H1 (cell line): ENCODE measurements around the gene ZCCHC18. TPM values are rescaled to one million over a fixed set of nuclear protein-coding genes. Genes with fewer than 3 reads are reported as not detected.

Source experiments
- CTCF ChIA-PET: fragments of 300-600 bp; sonication (Branson Sonifier 250); formaldehyde crosslinking; loops from one replicate; lab custom pipeline; 2021; ENCODE audit not compliant: partially characterized antibody; lab: Charles Lee
- POLR2A ChIA-PET: fragments of 300-600 bp; sonication (Branson Sonifier 250); formaldehyde crosslinking; loops from one replicate; lab custom pipeline; 2021; ENCODE audit warnings: inconsistent platforms; ENCODE audit not compliant: partially characterized antibody; lab: Charles Lee
- DNase-seq, 2 experiments: peaks; one replicate each; pipeline versions ENCODE4 v3.0.0 to v3.0.0-alpha.2; 2010 to 2022; ENCODE audit warnings: low spot score in 2 of 2, low read depth in 1 of 2, mixed read lengths in 1 of 2
- FAIRE-seq: peaks from 2 replicates; lab custom pipeline; 2011; peaks lifted over from hg19 to GRCh38; lab: Jason Lieb, UNC
- H2AFZ ChIP-seq: 2 replicates; pipeline ENCODE4 v1.8.1; 2012; ENCODE audit warnings: low read length, inconsistent platforms
- H2AK5ac ChIP-seq: 2 replicates; pipeline ENCODE4 v1.6.1; 2013; ENCODE audit warnings: low read depth, low read length
- H2BK120ac ChIP-seq: replicated peaks from 2 replicates; pipeline ENCODE3; 2013; ENCODE audit warnings: low read depth, low read length, inconsistent platforms
- H2BK12ac ChIP-seq: 2 replicates; pipeline ENCODE4 v1.6.1; 2013; ENCODE audit warnings: low read depth, low read length
- H2BK15ac ChIP-seq: 2 replicates; pipeline ENCODE4 v1.6.1; 2013; ENCODE audit warnings: low read length
- H2BK20ac ChIP-seq: 2 replicates; pipeline ENCODE4 v1.6.1; 2013; ENCODE audit warnings: low read length
- H2BK5ac ChIP-seq: 2 replicates; pipeline ENCODE4 v1.6.1; 2013; ENCODE audit warnings: low read depth, low read length
- H3K14ac ChIP-seq: 2 replicates; pipeline ENCODE4 v1.6.1; 2013; ENCODE audit warnings: inconsistent platforms; ENCODE audit not compliant: insufficient read length
- H3K18ac ChIP-seq: 2 replicates; pipeline ENCODE4 v1.6.1; 2013; ENCODE audit warnings: low read length; ENCODE audit errors: extremely low read depth
- H3K23ac ChIP-seq: 2 replicates; pipeline ENCODE4 v1.6.1; 2013; ENCODE audit warnings: inconsistent platforms; ENCODE audit not compliant: insufficient read length
- H3K23me2 ChIP-seq: 2 replicates; pipeline ENCODE4 v1.6.1; 2013; ENCODE audit warnings: low read depth, low read length
- H3K27ac ChIP-seq: 2 replicates; pipeline ENCODE4 v1.6.1; 2011; ENCODE audit warnings: low read depth, low read length, inconsistent platforms
- H3K27me3 ChIP-seq, 4 experiments: replicated peaks in 1 of 4; 1 replicate in 1 of 4; 2 replicates in 3 of 4; pipeline versions ENCODE4 v1.6.1 to v1.8.1; 2011 to 2013; ENCODE audit warnings: low read length in 3 of 4, mild to moderate bottlenecking in 3 of 4, inconsistent platforms in 2 of 4, mixed read lengths in 2 of 4, moderate library complexity in 1 of 4; ENCODE audit not compliant: control insufficient read depth in 3 of 4, insufficient read depth in 3 of 4; ENCODE audit errors: extremely low read depth in 1 of 4
- H3K36me3 ChIP-seq, 4 experiments: 2 replicates each; pipeline versions ENCODE4 v1.6.1 to v1.8.1; 2011 to 2013; ENCODE audit warnings: mild to moderate bottlenecking in 4 of 4, low read length in 3 of 4, moderate library complexity in 2 of 4, control low read depth in 1 of 4, inconsistent platforms in 1 of 4; ENCODE audit not compliant: insufficient read depth in 4 of 4, control insufficient read depth in 2 of 4
- H3K4ac ChIP-seq: replicated peaks from 2 replicates; pipeline ENCODE3; 2013; ENCODE audit warnings: low read length, low read depth, mixed read lengths, inconsistent platforms; ENCODE audit not compliant: insufficient read length
- H3K4me1 ChIP-seq, 4 experiments: replicated peaks in 1 of 4; 1 replicate in 1 of 4; 2 replicates in 3 of 4; pipeline versions ENCODE4 v1.6.1 to v1.8.1; 2011 to 2013; ENCODE audit warnings: low read length in 3 of 4, inconsistent platforms in 2 of 4, mixed read lengths in 1 of 4; ENCODE audit not compliant: insufficient read depth in 4 of 4, control insufficient read depth in 3 of 4
- H3K4me2 ChIP-seq, 2 experiments: 2 replicates each; pipeline versions ENCODE4 v1.6.1 to v1.8.1; 2011 to 2013; ENCODE audit warnings: low read depth in 2 of 2, low read length in 2 of 2, control low read depth in 1 of 2, inconsistent platforms in 1 of 2, mild to moderate bottlenecking in 1 of 2; ENCODE audit not compliant: insufficient read depth in 1 of 2
- H3K4me3 ChIP-seq, 4 experiments: fragments of 200-600, 300-600 bp in 1 of 4; sonication (generic), shearing (Covaris generic), sonication (Bioruptor Twin) in 1 of 4; 2 replicates each; pipeline versions ENCODE4 v1.5.1 to v1.8.1; 2011 to 2016; ENCODE audit warnings: low read length in 4 of 4, low read depth in 3 of 4, control low read depth in 2 of 4, inconsistent platforms in 2 of 4, mild to moderate bottlenecking in 2 of 4, mixed read lengths in 1 of 4, moderate library complexity in 1 of 4; ENCODE audit not compliant: insufficient read depth in 2 of 4; ENCODE audit errors: extremely low read depth in 1 of 4
- H3K56ac ChIP-seq: replicated peaks from 2 replicates; pipeline ENCODE3; 2013; ENCODE audit warnings: low read depth, mild to moderate bottlenecking, mixed read lengths, low read length, inconsistent platforms; ENCODE audit not compliant: insufficient read length
- H3K79me1 ChIP-seq: 2 replicates; pipeline ENCODE4 v1.6.1; 2013; ENCODE audit warnings: low read depth, low read length, control low read depth
- H3K79me2 ChIP-seq, 2 experiments: 2 replicates each; pipeline versions ENCODE4 v1.6.1 to v1.8.1; 2012 to 2013; ENCODE audit warnings: low read length in 2 of 2, mild to moderate bottlenecking in 2 of 2, inconsistent platforms in 1 of 2; ENCODE audit not compliant: insufficient read depth in 2 of 2, control insufficient read depth in 1 of 2
- H3K9ac ChIP-seq, 4 experiments: replicated peaks in 1 of 4; 1 replicate in 1 of 4; 2 replicates in 3 of 4; pipeline versions ENCODE4 v1.6.1 to v1.8.1; 2011 to 2013; ENCODE audit warnings: low read depth in 3 of 4, low read length in 3 of 4, control low read depth in 2 of 4, mild to moderate bottlenecking in 2 of 4, moderate library complexity in 2 of 4, inconsistent platforms in 1 of 4; ENCODE audit errors: extremely low read depth in 1 of 4
- H3K9me3 ChIP-seq, 2 experiments: 2 replicates each; pipeline versions ENCODE4 v1.6.1 to v1.8.1; 2012 to 2013; ENCODE audit warnings: mild to moderate bottlenecking in 2 of 2, moderate library complexity in 2 of 2, control low read depth in 1 of 2, inconsistent platforms in 1 of 2, low read depth in 1 of 2, low read length in 1 of 2, mixed read lengths in 1 of 2; ENCODE audit not compliant: insufficient read depth in 2 of 2
- H4K20me1 ChIP-seq, 2 experiments: replicated peaks in 1 of 2; 2 replicates each; pipeline versions ENCODE3 to v1.8.1; 2011 to 2013; ENCODE audit warnings: inconsistent platforms in 2 of 2, low read length in 2 of 2, mild to moderate bottlenecking in 1 of 2; ENCODE audit not compliant: insufficient read depth in 2 of 2, control insufficient read depth in 1 of 2
- H4K5ac ChIP-seq: 2 replicates; pipeline ENCODE4 v1.6.1; 2013; ENCODE audit warnings: low read length, low read depth, mixed read lengths, inconsistent platforms; ENCODE audit not compliant: insufficient read length
- H4K8ac ChIP-seq: 2 replicates; pipeline ENCODE4 v1.8.0; 2013; ENCODE audit warnings: mild to moderate bottlenecking, moderate library complexity, low read length, inconsistent platforms; ENCODE audit not compliant: insufficient read depth; ENCODE audit errors: extremely low read depth
- H4K91ac ChIP-seq: replicated peaks from 2 replicates; pipeline ENCODE3; 2013; ENCODE audit warnings: low read length, mixed read lengths, inconsistent platforms; ENCODE audit not compliant: insufficient read length
- BACH1 ChIP-seq: IDR thresholded peaks from 2 replicates; pipeline ENCODE4 v1.6.1; 2012; ENCODE audit warnings: low read length, improper control_type of control experiment
- CHD2 ChIP-seq: IDR thresholded peaks from 2 replicates; pipeline ENCODE4 v1.6.1; 2012; ENCODE audit warnings: low read length, improper control_type of control experiment
- RFX5 ChIP-seq: IDR thresholded peaks from 2 replicates; pipeline ENCODE4 v1.6.1; 2011; ENCODE audit warnings: low read depth, low read length, improper control_type of control experiment, borderline replicate concordance
- SP1 ChIP-seq: IDR thresholded peaks from 2 replicates; pipeline ENCODE4 v1.6.1; 2011; ENCODE audit warnings: low read depth, low read length
- WGBS, 2 experiments: shearing (Covaris generic) in 1 of 2; methylation state at CpG; one replicate each; pipeline versions ENCODE4 v1.1.6 to v1.1.7; 2013 to 2015; ENCODE audit warnings: low lambda C conversion rate in 2 of 2, mixed read lengths in 2 of 2, inconsistent platforms in 1 of 2, low coverage in 1 of 2, missing lambda C conversion rate in 1 of 2; ENCODE audit not compliant: insufficient replicate concordance in 2 of 2, insufficient coverage in 1 of 2, insufficient read length in 1 of 2; ENCODE audit errors: extremely low coverage in 1 of 2, missing lambda C conversion rate in 1 of 2; 5-methylcytosine and 5-hydroxymethylcytosine counted together
- polyA plus RNA-seq, 7 experiments: library from polyadenylated mRNA; depleted of rRNA in 3 of 7; stranded (reverse) in 5 of 7; unstranded in 2 of 7; fragments of >200 nt in 5 of 7; fragments of 200-250 nt in 2 of 7; gene quantifications; 1 replicate in 5 of 7; 2 replicates in 1 of 7; 4 replicates in 1 of 7; pipeline versions ENCODE4 v1.2.1 to v1.2.3, GENCODE V29; 2011 to 2013; ENCODE audit warnings: missing spikeins in 2 of 7, mixed read lengths in 2 of 7
- total RNA-seq: library from RNA; stranded (reverse); fragmentation: NEBNext Ultra II Directional; extraction: Animal tissue kit (Norgen Biotek cat#: 25700); gene quantifications from 2 replicates; pipeline ENCODE4 v1.2.1, GENCODE V29; 2021
- TF ChIP-seq, protein P1 (sequence below): IDR thresholded peaks from 2 replicates; pipeline ENCODE4 v1.6.1; 2012; ENCODE audit warnings: inconsistent platforms
- TF ChIP-seq, protein P2 (sequence below): IDR thresholded peaks from 2 replicates; pipeline ENCODE4 v1.6.1; 2012; ENCODE audit warnings: inconsistent platforms

Gene ZCCHC18
- total and polyA plus RNA-seq, 2 of the 8 experiments (the other 6 are each of a cell fraction or from before 2014, with no cell fraction given), result 3.7 to 8.8 TPM

DNA sequence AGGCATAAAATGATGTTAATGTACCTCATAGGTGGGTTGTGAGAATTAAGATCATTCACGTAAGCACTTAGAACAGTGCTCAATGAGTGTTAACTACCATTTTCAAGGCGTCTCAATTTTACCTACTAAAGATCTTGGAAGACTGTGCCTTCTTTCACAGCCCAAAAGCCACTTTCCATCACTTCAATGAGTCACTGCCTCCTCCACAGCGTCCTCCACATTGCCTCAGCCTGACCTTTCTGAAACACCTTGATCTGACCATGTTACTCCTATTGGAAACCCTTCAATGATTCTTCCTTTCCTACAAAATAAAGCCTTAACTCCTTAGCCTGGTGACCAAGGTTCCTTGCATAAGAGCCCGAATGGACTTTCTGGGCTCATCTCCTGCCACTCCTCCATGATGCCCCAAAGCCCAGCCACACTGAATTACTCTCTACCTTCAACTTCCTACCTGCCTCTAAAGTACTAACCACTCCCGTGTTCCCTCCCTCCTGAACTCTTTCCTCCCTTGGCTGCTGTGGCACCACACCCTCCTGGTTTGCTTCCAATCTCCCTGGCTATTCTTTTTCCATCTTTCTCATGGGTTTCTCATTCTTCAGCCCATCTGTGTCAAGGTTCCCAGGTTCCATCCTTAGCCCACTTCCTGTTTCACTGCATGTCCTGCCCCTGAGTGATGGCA, 22.4 kb downstream of the ZCCHC18 start:
- Histone ChIP-seq H2AK5ac (no peak overlapping the region), H3K4ac (no peak overlapping the region), H3K27ac (no peak overlapping the region), H3K4me2 (no peak overlapping the region), H2BK20ac (no peak overlapping the region), H4K5ac (no peak overlapping the region), H3K14ac (no peak overlapping the region), H4K91ac (no peak overlapping the region), H2BK12ac (no peak overlapping the region), H3K4me3 (no peak overlapping the region), H3K79me1 (no peaks in the 10 kb centered on the region), H3K9me3 (no peaks in the 10 kb centered on the region), H2BK15ac (no peak overlapping the region), H2BK120ac (no peak overlapping the region), H3K9ac (no peak overlapping the region), H4K8ac (no peak overlapping the region), H3K56ac (no peak overlapping the region), H3K79me2 (no peaks in the 10 kb centered on the region), H2AFZ (no peak overlapping the region), H3K36me3 (no peaks in the 10 kb centered on the region), H2BK5ac (no peak overlapping the region), H3K23me2 (0 out of 2 replicates have a peak, but pooled peaks cover 2% of the 10 kb centered on the region), H3K27me3 (no peaks in the 10 kb centered on the region), H3K23ac (no peak overlapping the region), H4K20me1 (no peaks in the 10 kb centered on the region), H3K4me1 (no peaks in the 10 kb centered on the region), H3K18ac (no peak overlapping the region)
- ChIA-PET CTCF (no interaction called here), POLR2A (no interaction called here)
- FAIRE-seq (no peak), DNase-seq (no peak)
- WGBS, 2 experiments, result 82% methylated on average over 5 of the region's 5 CpGs; no CpG with 5 or more reads in 1 of the 2 experiments
- TF ChIP-seq CHD2 (no peak), SP1 (no peak), BACH1 (no peak), RFX5 (no peak)
- TF ChIP-seq, protein P1, sequence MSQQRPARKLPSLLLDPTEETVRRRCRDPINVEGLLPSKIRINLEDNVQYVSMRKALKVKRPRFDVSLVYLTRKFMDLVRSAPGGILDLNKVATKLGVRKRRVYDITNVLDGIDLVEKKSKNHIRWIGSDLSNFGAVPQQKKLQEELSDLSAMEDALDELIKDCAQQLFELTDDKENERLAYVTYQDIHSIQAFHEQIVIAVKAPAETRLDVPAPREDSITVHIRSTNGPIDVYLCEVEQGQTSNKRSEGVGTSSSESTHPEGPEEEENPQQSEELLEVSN, result no peak
- TF ChIP-seq, protein P2, sequence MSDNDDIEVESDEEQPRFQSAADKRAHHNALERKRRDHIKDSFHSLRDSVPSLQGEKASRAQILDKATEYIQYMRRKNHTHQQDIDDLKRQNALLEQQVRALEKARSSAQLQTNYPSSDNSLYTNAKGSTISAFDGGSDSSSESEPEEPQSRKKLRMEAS, result no peak
